Karpas-422 (cell line): ENCODE data around the gene MAGI1. TPM values are rescaled to one million over a fixed set of nuclear protein-coding genes. Genes with fewer than 3 reads are reported as not detected.
"Not testable (repeated sequence)": the region's sequence is repeated elsewhere in the genome, so short reads cannot be mapped to it uniquely, and the experiment has no call there.

Experiments
- DNase-seq: peaks from one replicate; pipeline ENCODE4 v3.0.0-alpha.2; 2015
- H2AFZ ChIP-seq: fragments of 200-600 bp; sonication (generic); 2 replicates; pipeline ENCODE4 v1.6.1; 2014; ENCODE audit warnings: antibody characterized with exemption, low read length, mixed read lengths
- H3K27ac ChIP-seq: fragments of 200-600 bp; sonication (generic); 2 replicates; pipeline ENCODE4 v1.5.1; 2014; ENCODE audit warnings: mild to moderate bottlenecking, low read length, moderate library complexity
- H3K27me3 ChIP-seq: fragments of 200-600 bp; sonication (generic); 2 replicates; pipeline ENCODE4 v1.6.1; 2014; ENCODE audit warnings: low read length, mixed read lengths
- H3K36me3 ChIP-seq: fragments of 200-600 bp; sonication (generic); 2 replicates; pipeline ENCODE4 v1.6.1; 2014; ENCODE audit warnings: low read length, mixed read lengths; ENCODE audit not compliant: insufficient read depth
- H3K4me1 ChIP-seq: fragments of 200-600 bp; sonication (generic); 2 replicates; pipeline ENCODE4 v1.6.1; 2014; ENCODE audit warnings: mild to moderate bottlenecking, low read length, mixed read lengths
- H3K4me2 ChIP-seq: fragments of 200-600 bp; sonication (generic); 2 replicates; pipeline ENCODE4 v1.6.1; 2014; ENCODE audit warnings: low read length, low read depth, mild to moderate bottlenecking; ENCODE audit not compliant: poor library complexity, severe bottlenecking
- H3K4me3 ChIP-seq: fragments of 200-600 bp; sonication (generic); 2 replicates; pipeline ENCODE4 v1.5.1; 2014; ENCODE audit warnings: mild to moderate bottlenecking, antibody characterized with exemption, low read length, mixed read lengths
- H3K79me2 ChIP-seq: fragments of 200-600 bp; sonication (generic); 2 replicates; pipeline ENCODE4 v1.6.1; 2014; ENCODE audit warnings: mild to moderate bottlenecking, low read length, mixed read lengths
- H3K9ac ChIP-seq: fragments of 200-600 bp; sonication (generic); 2 replicates; pipeline ENCODE4 v1.6.0; 2014; ENCODE audit warnings: low read length
- H3K9me2 ChIP-seq: fragments of 200-600 bp; sonication (generic), shearing (Covaris generic); replicated peaks from 2 replicates; pipeline ENCODE4 v1.6.0; 2014; ENCODE audit warnings: mild to moderate bottlenecking, low read length, moderate library complexity; ENCODE audit not compliant: insufficient read depth
- H3K9me3 ChIP-seq: fragments of 300-700, 200-600 bp; sonication (generic); 2 replicates; pipeline ENCODE4 v1.6.1; 2014; ENCODE audit warnings: low read length, mixed read lengths
- H4K20me1 ChIP-seq: fragments of 200-600 bp; sonication (generic); 2 replicates; pipeline ENCODE4 v1.6.1; 2014; ENCODE audit warnings: mild to moderate bottlenecking, antibody characterized with exemption, low read length, low read depth; ENCODE audit not compliant: insufficient read depth
- total RNA-seq: library from RNA; depleted of rRNA; stranded (reverse); fragments of >200 nt; shearing (Covaris generic); gene quantifications from 2 replicates; pipeline ENCODE4 v1.2.3, GENCODE V29; 2014; ENCODE audit warnings: low replicate concordance

MAGI1 gene
- total RNA-seq, 1 experiment from 2014 or later: 0.71 TPM

- H3K4me3 ChIP-seq: no peak overlapping the region
Observed at GRCh38 chr3:65619888-65620287, 418.8 kb downstream of the MAGI1 start.

GRCh38 chr3:65619451-65619881, 419.3 kb downstream of the MAGI1 start:
- Histone ChIP-seq H3K27ac (no peak overlapping the region), H3K9ac (no peak overlapping the region), H3K79me2 (no peaks in the 10 kb centered on the region), H3K27me3 (no peaks in the 10 kb centered on the region), H3K9me2 (no peaks in the 10 kb centered on the region), H4K20me1 (no peaks in the 10 kb centered on the region), H3K9me3 (no peaks in the 10 kb centered on the region), H3K4me3 (no peak overlapping the region), H3K36me3 (no peaks in the 10 kb centered on the region), H2AFZ (no peak overlapping the region), H3K4me2 (no peak overlapping the region), H3K4me1 (no peaks in the 10 kb centered on the region)
- no peak for DNase-seq

More at GRCh38 chr3:65619888-65620287, 418.8 kb downstream of the MAGI1 start:
- no peaks in the 10 kb centered on the region for H3K9me2 ChIP-seq
- H4K20me1 ChIP-seq: no peaks in the 10 kb centered on the region
- H3K27me3 ChIP-seq: no peaks in the 10 kb centered on the region
- DNase-seq: no peak
- no peaks in the 10 kb centered on the region for H3K36me3 ChIP-seq
- no peak overlapping the region for H3K27ac ChIP-seq
- no peak overlapping the region for H3K9ac ChIP-seq
- H3K4me2 ChIP-seq: no peak overlapping the region
- H3K4me1 ChIP-seq: no peaks in the 10 kb centered on the region
- no peaks in the 10 kb centered on the region for H3K9me3 ChIP-seq
- H3K79me2 ChIP-seq: no peaks in the 10 kb centered on the region
- no peak overlapping the region for H2AFZ ChIP-seq

- DNase-seq: no peak
- Histone ChIP-seq H3K9me3 (no peaks in the 10 kb centered on the region), H3K27ac (no peak overlapping the region), H3K79me2 (no peaks in the 10 kb centered on the region), H3K4me3 (no peak overlapping the region), H3K4me1 (no peaks in the 10 kb centered on the region), H3K36me3 (no peaks in the 10 kb centered on the region), H3K9ac (no peak overlapping the region), H3K9me2 (no peaks in the 10 kb centered on the region), H2AFZ (no peak overlapping the region), H4K20me1 (no peaks in the 10 kb centered on the region), H3K27me3 (no peaks in the 10 kb centered on the region), H3K4me2 (no peak overlapping the region)
Observed at GRCh38 chr3:65618599-65618998, 420.1 kb downstream of the MAGI1 start.

GRCh38 chr3:65617787-65618186, 420.9 kb downstream of the MAGI1 start:
- no peak overlapping the region for H3K27ac ChIP-seq

GRCh38 chr3:65617209-65617608, 421.5 kb downstream of the MAGI1 start:
- Histone ChIP-seq H3K9me2 (no peaks in the 10 kb centered on the region), H3K4me1 (no peaks in the 10 kb centered on the region), H3K4me2 (no peak overlapping the region), H3K27ac (no peak overlapping the region), H3K9ac (no peak overlapping the region), H3K79me2 (no peaks in the 10 kb centered on the region), H3K9me3 (no peaks in the 10 kb centered on the region), H3K36me3 (no peaks in the 10 kb centered on the region), H3K4me3 (no peak overlapping the region), H3K27me3 (no peaks in the 10 kb centered on the region), H2AFZ (no peak overlapping the region), H4K20me1 (no peaks in the 10 kb centered on the region)
- DNase-seq: no peak

More at GRCh38 chr3:65617787-65618186, 420.9 kb downstream of the MAGI1 start:
- H3K36me3 ChIP-seq: no peaks in the 10 kb centered on the region
- H2AFZ ChIP-seq: no peak overlapping the region
- no peaks in the 10 kb centered on the region for H3K27me3 ChIP-seq
- no peak overlapping the region for H3K9ac ChIP-seq
- no peak for DNase-seq
- no peak overlapping the region for H3K4me3 ChIP-seq
- no peaks in the 10 kb centered on the region for H3K9me2 ChIP-seq
- no peak overlapping the region for H3K4me2 ChIP-seq
- H3K9me3 ChIP-seq: no peaks in the 10 kb centered on the region
- no peaks in the 10 kb centered on the region for H3K79me2 ChIP-seq
- H4K20me1 ChIP-seq: no peaks in the 10 kb centered on the region
- no peaks in the 10 kb centered on the region for H3K4me1 ChIP-seq

- Histone ChIP-seq H3K27ac (no peak overlapping the region), H3K79me2 (no peaks in the 10 kb centered on the region), H3K4me1 (no peaks in the 10 kb centered on the region), H3K36me3 (no peaks in the 10 kb centered on the region), H3K9me2 (no peaks in the 10 kb centered on the region), H3K27me3 (no peaks in the 10 kb centered on the region), H3K4me2 (no peak overlapping the region), H4K20me1 (no peaks in the 10 kb centered on the region), H3K4me3 (no peak overlapping the region), H2AFZ (no peak overlapping the region), H3K9me3 (no peaks in the 10 kb centered on the region), H3K9ac (no peak overlapping the region)
- DNase-seq: no peak
Observed at GRCh38 chr3:65616563-65616962, 422.2 kb downstream of the MAGI1 start.

- DNase-seq: no peak
- Histone ChIP-seq H3K4me1 (no peaks in the 10 kb centered on the region), H3K36me3 (no peaks in the 10 kb centered on the region), H3K27me3 (no peaks in the 10 kb centered on the region), H3K4me2 (no peak overlapping the region), H3K9me3 (no peaks in the 10 kb centered on the region), H3K9me2 (no peaks in the 10 kb centered on the region), H3K27ac (no peak overlapping the region), H3K9ac (no peak overlapping the region), H4K20me1 (no peaks in the 10 kb centered on the region), H2AFZ (no peak overlapping the region), H3K79me2 (no peaks in the 10 kb centered on the region), H3K4me3 (no peak overlapping the region)
Observed at GRCh38 chr3:65615329-65615728, 423.4 kb downstream of the MAGI1 start.

- Histone ChIP-seq H3K36me3 (no peaks in the 10 kb centered on the region), H3K4me2 (no peak overlapping the region), H3K4me3 (no peak overlapping the region), H3K27me3 (no peaks in the 10 kb centered on the region), H4K20me1 (no peaks in the 10 kb centered on the region), H3K9me3 (no peaks in the 10 kb centered on the region), H3K9me2 (no peaks in the 10 kb centered on the region), H3K27ac (no peak overlapping the region), H2AFZ (no peak overlapping the region), H3K4me1 (no peaks in the 10 kb centered on the region), H3K79me2 (no peaks in the 10 kb centered on the region), H3K9ac (no peak overlapping the region)
- DNase-seq: no peak
Observed at GRCh38 chr3:65614585-65614984, 424.1 kb downstream of the MAGI1 start.

- H3K4me3 ChIP-seq, H4K20me1 ChIP-seq, H3K79me2 ChIP-seq, H3K4me1 ChIP-seq, H3K27ac ChIP-seq, H3K36me3 ChIP-seq, H3K9me2 ChIP-seq, H2AFZ ChIP-seq, H3K9ac ChIP-seq, DNase-seq, H3K9me3 ChIP-seq, H3K27me3 ChIP-seq, H3K4me2 ChIP-seq: not testable (repeated sequence)
Observed at GRCh38 chr3:65607965-65608460, 430.7 kb downstream of the MAGI1 start.
